Measurements from ENCODE around the gene NID1.
A peak's percentile ranks its signal among the peaks of the same experiment; 100 is the strongest.

NID1 gene

DNA sequence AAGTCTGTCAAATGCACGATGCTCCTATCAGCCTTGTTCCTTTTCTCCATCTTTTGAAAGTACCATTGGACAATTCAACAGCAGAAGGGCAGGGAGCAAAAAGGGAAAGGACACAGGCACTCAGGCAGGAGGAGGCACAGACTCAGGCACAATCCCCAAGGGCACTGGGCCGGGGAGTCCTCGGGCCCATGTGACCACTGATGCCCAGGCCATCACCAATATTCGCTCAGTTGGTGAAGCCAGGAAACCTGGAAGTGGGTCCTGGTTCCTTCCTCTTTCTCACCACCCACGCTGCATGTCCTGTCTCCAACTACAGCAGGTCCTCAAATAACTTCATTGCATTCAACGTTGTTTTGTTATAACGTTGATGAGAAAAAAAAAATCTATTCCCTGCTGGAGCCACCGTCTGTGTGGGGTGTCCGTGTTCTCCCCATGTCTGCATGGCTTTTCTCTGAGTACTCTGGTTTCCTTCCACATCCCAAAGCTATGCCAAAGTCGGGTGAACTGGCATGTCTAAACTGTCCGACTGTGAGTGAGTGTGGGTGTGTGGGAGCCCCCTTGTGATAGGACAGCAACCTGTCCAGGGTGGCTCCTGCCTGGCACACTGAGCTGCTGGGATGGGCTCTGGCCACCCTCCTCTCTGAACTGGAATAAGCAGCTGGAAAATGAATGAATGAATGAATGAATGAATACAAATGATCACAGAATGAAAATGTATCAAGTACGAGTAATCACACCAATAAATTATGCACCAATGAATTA is 12.5 kb downstream of the NID1 start:
- peak in 2 of 3 donors; percentile 31 to 34 for DNase-seq
- Histone ChIP-seq H3K27ac (ENCODE audit: insufficient read depth in 1 of 2, low read depth in 1 of 2, low read length in 2 of 2, poor library complexity in 1 of 2, severe bottlenecking in 2 of 2) (no peak overlapping the region), H3K4me3 (ENCODE audit: control insufficient read depth in 1 of 7, extremely low read depth in 1 of 7, insufficient read depth in 4 of 7, low read depth in 2 of 7, low read length in 6 of 7) (no peak overlapping the region), H3K4me1 (ENCODE audit: control extremely low read depth in 1 of 4, control insufficient read depth in 4 of 4, insufficient read depth in 4 of 4, low read length in 3 of 4) (peaks cover 0 to 9% (median 6%) of the 10 kb centered on the region in 4 experiments), H3K36me3 (ENCODE audit: control insufficient read depth in 4 of 4, insufficient read depth in 4 of 4, low read length in 3 of 4) (no peaks in the 10 kb centered on the region), H3K9me3 (ENCODE audit: control extremely low read depth in 1 of 5, control insufficient read depth in 4 of 5, insufficient read depth in 2 of 5, low read depth in 1 of 5, low read length in 4 of 5) (no peaks in the 10 kb centered on the region), H3K27me3 (replicated peaks in 2 of 5; ENCODE audit: control insufficient read depth in 4 of 5, insufficient read depth in 5 of 5, low read length in 4 of 5) (no peaks in the 10 kb centered on the region)
- ChIA-PET POLR2A (no interaction called here), CTCF (no interaction called here)
- WGBS (ENCODE audit: insufficient coverage) = 50% methylated on average over 2 of the region's 12 CpGs

DNA sequence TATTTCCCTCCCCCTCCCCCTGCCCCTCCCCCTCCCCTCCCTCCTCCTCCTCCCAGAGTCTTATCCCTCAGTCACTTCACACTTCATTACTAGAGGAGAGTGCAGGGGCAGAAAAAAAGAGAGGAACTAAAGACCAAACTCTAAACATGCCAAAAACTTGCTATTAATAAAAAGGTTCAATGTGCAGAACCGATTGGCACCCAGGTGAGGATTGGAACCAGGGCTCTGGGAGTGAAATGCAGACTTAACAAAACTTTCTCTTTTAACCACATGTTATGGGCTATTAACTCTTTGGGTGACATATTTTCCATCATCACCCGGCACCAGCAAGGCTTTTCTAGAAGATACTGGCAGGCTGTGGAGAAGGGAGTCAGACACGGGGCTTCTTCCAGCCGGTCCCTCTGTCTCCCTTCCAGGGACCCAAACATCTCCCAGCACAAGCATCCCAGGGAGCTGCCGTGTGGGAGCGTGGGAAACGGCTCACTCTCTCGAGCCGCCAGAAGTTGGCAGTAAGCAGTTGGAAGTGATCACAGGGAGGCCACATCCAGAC is 13.6 kb downstream of the NID1 start:
- DNase-seq = no peak
- no peak overlapping the region for H3K4me3 ChIP-seq (ENCODE audit: control insufficient read depth in 1 of 7, extremely low read depth in 1 of 7, insufficient read depth in 4 of 7, low read depth in 2 of 7, low read length in 6 of 7)
- H3K4me1 ChIP-seq (ENCODE audit: control extremely low read depth in 1 of 4, control insufficient read depth in 4 of 4, insufficient read depth in 4 of 4, low read length in 3 of 4) = peaks cover 0 to 9% (median 6%) of the 10 kb centered on the region in 4 experiments
- no peaks in the 10 kb centered on the region for H3K9me3 ChIP-seq (ENCODE audit: control extremely low read depth in 1 of 5, control insufficient read depth in 4 of 5, insufficient read depth in 2 of 5, low read depth in 1 of 5, low read length in 4 of 5)
- H3K36me3 ChIP-seq (ENCODE audit: control insufficient read depth in 4 of 4, insufficient read depth in 4 of 4, low read length in 3 of 4) = no peaks in the 10 kb centered on the region
- no peaks in the 10 kb centered on the region for H3K27me3 ChIP-seq (replicated peaks in 2 of 5; ENCODE audit: control insufficient read depth in 4 of 5, insufficient read depth in 5 of 5, low read length in 4 of 5)
- WGBS (ENCODE audit: insufficient coverage) = 93% methylated on average over 6 of the region's 9 CpGs
- CTCF ChIA-PET = no interaction called here
- POLR2A ChIA-PET = no interaction called here
- no peak overlapping the region for H3K27ac ChIP-seq (ENCODE audit: insufficient read depth in 1 of 2, low read depth in 1 of 2, low read length in 2 of 2, poor library complexity in 1 of 2, severe bottlenecking in 2 of 2)

DNA sequence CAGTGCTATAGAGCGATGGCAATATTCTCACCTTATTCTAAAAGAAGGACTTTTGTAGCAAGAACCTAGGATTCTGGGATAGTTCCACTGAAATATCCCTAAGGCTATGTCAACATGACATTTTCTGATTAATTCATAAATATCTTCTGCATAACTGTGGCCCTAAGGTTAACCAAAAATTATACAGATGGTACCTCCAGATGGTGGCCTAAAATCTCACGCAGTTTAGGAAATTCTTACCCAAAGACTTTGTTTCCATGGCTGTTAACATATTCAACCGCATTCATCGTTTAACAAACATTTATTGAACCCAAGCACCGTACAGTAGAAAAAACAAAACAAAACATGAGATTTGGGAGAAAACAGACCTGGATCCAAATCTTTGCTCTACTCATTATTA is 19.1 kb downstream of the NID1 start:
- Histone ChIP-seq H3K9me3 (ENCODE audit: control extremely low read depth in 1 of 5, control insufficient read depth in 4 of 5, insufficient read depth in 2 of 5, low read depth in 1 of 5, low read length in 4 of 5) (peaks cover 0 to 9% (median 0%) of the 10 kb centered on the region in 5 experiments), H3K27ac (ENCODE audit: insufficient read depth in 1 of 2, low read depth in 1 of 2, low read length in 2 of 2, poor library complexity in 1 of 2, severe bottlenecking in 2 of 2) (no peak overlapping the region), H3K27me3 (replicated peaks in 2 of 5; ENCODE audit: control insufficient read depth in 4 of 5, insufficient read depth in 5 of 5, low read length in 4 of 5) (no peaks in the 10 kb centered on the region), H3K36me3 (ENCODE audit: control insufficient read depth in 4 of 4, insufficient read depth in 4 of 4, low read length in 3 of 4) (no peaks in the 10 kb centered on the region), H3K4me1 (ENCODE audit: control extremely low read depth in 1 of 4, control insufficient read depth in 4 of 4, insufficient read depth in 4 of 4, low read length in 3 of 4) (no peaks in the 10 kb centered on the region), H3K4me3 (ENCODE audit: control insufficient read depth in 1 of 7, extremely low read depth in 1 of 7, insufficient read depth in 4 of 7, low read depth in 2 of 7, low read length in 6 of 7) (no peak overlapping the region)
- POLR2A ChIA-PET = no interaction called here
- no peak for DNase-seq
- CTCF ChIA-PET = no interaction called here
- 100% methylated on average over 4 of the region's 5 CpGs for WGBS (ENCODE audit: insufficient coverage)

DNA sequence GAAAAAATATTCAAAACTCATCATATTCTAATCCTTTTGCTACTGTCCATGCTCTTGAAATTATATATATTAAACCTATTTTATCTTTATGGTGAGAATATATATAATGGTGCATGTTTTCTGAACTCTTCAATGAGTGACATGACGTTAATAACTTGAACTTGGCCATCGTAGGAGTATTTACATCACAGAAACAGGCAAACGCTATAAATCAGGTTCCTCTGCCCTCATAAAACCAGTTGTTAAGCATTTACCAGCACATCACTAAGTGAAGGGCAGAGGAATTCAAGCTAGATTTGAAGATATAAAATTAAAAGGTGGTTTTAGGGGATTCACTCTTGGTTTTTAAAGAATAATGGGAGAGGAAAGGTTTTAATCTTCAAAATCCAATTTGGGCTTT is 20.5 kb downstream of the NID1 start:
- POLR2A ChIA-PET = no interaction called here
- CTCF ChIA-PET = no interaction called here
- no peak overlapping the region for H3K27ac ChIP-seq (ENCODE audit: insufficient read depth in 1 of 2, low read depth in 1 of 2, low read length in 2 of 2, poor library complexity in 1 of 2, severe bottlenecking in 2 of 2)
- H3K36me3 ChIP-seq (ENCODE audit: control insufficient read depth in 4 of 4, insufficient read depth in 4 of 4, low read length in 3 of 4) = no peaks in the 10 kb centered on the region
- peaks cover 0 to 9% (median 0%) of the 10 kb centered on the region in 5 experiments for H3K9me3 ChIP-seq (ENCODE audit: control extremely low read depth in 1 of 5, control insufficient read depth in 4 of 5, insufficient read depth in 2 of 5, low read depth in 1 of 5, low read length in 4 of 5)
- DNase-seq = no peak
- H3K4me1 ChIP-seq (ENCODE audit: control extremely low read depth in 1 of 4, control insufficient read depth in 4 of 4, insufficient read depth in 4 of 4, low read length in 3 of 4) = no peaks in the 10 kb centered on the region
- no peaks in the 10 kb centered on the region for H3K27me3 ChIP-seq (replicated peaks in 2 of 5; ENCODE audit: control insufficient read depth in 4 of 5, insufficient read depth in 5 of 5, low read length in 4 of 5)
- WGBS (ENCODE audit: insufficient coverage) = no CpG with 5 or more reads among the region's 3 CpGs
- no peak overlapping the region for H3K4me3 ChIP-seq (ENCODE audit: control insufficient read depth in 1 of 7, extremely low read depth in 1 of 7, insufficient read depth in 4 of 7, low read depth in 2 of 7, low read length in 6 of 7)

DNA sequence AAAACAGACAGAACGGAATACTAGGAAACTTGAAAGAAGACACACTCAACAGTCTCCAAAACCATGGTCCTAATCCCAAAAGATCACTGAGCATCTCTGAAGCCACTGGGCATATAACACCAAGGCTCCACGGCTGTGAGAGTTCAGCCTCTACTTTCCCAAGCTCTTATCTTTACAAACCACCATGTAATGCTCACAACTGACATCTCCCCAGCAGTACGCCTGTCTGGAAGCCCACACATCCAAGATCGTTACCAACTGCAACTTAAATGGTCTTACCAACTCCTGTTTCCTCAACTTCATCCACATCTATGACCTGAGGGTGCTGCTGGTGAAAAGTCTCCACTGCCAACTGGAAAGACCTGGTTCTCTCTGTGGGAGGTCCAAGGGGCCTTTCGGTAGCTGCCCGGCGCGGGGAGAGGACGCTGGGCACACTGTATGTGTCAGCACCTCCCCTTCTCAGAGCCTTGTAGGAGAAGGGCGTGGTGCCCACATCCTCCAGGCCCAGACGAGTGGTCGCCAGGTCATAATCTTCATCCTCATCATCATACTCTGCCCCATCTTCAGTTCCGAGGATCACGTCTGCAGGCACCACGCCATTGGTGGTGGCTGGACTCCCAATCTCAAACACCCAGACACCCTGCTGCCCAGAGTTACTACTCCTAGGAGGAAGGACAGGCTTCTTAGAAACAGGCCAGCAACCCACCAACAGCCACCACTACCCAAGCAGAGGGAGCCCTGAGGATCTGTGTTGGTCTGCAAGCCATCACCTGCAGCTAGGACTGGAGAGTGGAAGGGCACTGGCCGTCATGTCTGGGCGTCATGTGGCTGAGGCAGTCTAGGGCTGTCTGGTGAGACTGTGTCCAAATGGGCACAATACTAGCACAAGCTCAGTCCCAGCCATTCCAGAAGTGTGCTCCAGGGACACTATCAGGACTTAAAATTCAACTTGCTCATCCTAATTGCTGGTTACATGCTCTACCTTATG is 23.0 kb downstream of the NID1 start:
- peak in 1 of 3 donors; percentile 10 for DNase-seq
- ChIA-PET CTCF (interaction anchor here (0.6 kb wide), 1 partner anchor 32 kb away, joined by 3 read pairs; no protein-coding TSS in a partner anchor), POLR2A (no interaction called here)
- Histone ChIP-seq H3K27ac (ENCODE audit: insufficient read depth in 1 of 2, low read depth in 1 of 2, low read length in 2 of 2, poor library complexity in 1 of 2, severe bottlenecking in 2 of 2) (no peak overlapping the region), H3K9me3 (ENCODE audit: control extremely low read depth in 1 of 5, control insufficient read depth in 4 of 5, insufficient read depth in 2 of 5, low read depth in 1 of 5, low read length in 4 of 5) (peaks cover 0 to 9% (median 0%) of the 10 kb centered on the region in 5 experiments), H3K4me1 (ENCODE audit: control extremely low read depth in 1 of 4, control insufficient read depth in 4 of 4, insufficient read depth in 4 of 4, low read length in 3 of 4) (no peaks in the 10 kb centered on the region), H3K27me3 (replicated peaks in 2 of 5; ENCODE audit: control insufficient read depth in 4 of 5, insufficient read depth in 5 of 5, low read length in 4 of 5) (no peaks in the 10 kb centered on the region), H3K36me3 (ENCODE audit: control insufficient read depth in 4 of 4, insufficient read depth in 4 of 4, low read length in 3 of 4) (no peaks in the 10 kb centered on the region), H3K4me3 (ENCODE audit: control insufficient read depth in 1 of 7, extremely low read depth in 1 of 7, insufficient read depth in 4 of 7, low read depth in 2 of 7, low read length in 6 of 7) (no peak overlapping the region)
- WGBS (ENCODE audit: insufficient coverage) = 93% methylated on average over 17 of the region's 17 CpGs

DNA sequence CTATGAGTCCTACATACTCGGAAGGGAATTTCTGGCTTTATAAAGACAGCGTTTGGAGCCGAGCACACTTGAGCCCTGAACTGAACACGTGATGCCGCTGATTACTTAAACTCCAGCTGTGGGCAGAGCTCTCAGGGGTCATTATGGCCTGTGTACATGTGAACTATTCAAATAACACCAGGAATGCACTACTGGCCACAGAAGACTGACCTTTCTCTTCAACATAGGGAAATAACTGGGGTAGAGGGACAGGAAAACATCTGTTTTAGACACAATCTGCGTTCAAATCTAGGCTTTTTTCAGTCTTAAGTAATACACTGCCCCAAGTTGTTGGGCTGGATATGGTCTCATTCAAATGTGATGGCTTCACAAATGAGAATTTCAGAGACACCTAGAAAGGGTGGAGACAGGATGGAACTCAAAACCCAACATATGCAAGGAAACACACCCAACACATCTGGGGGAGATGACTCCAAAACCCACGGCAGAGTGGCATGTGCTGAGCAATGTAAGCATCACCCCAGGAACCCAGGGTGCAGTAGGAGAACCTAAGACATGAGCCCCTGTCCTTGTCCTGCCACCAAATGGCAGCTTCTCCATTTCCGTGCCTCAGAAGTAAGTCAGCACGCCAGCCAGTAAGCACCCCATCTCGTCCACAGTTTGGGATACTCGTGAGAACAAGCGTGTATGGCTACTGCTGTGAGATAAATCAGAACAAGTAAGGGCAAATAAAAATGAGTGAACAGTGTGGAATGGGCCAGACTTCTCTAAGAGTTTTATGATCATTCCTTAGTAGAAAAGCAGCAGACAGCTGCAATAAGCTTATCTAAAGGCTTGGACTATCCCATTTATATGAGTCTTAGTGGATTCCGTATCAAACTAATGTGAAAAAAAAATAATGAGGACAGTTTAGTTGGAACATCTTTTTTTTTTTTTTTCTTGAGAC is 24.9 kb downstream of the NID1 start:
- peaks cover 0 to 9% (median 0%) of the 10 kb centered on the region in 5 experiments for H3K9me3 ChIP-seq (ENCODE audit: control extremely low read depth in 1 of 5, control insufficient read depth in 4 of 5, insufficient read depth in 2 of 5, low read depth in 1 of 5, low read length in 4 of 5)
- no peak for DNase-seq
- no peak overlapping the region for H3K27ac ChIP-seq (ENCODE audit: insufficient read depth in 1 of 2, low read depth in 1 of 2, low read length in 2 of 2, poor library complexity in 1 of 2, severe bottlenecking in 2 of 2)
- CTCF ChIA-PET = no interaction called here
- H3K27me3 ChIP-seq (replicated peaks in 2 of 5; ENCODE audit: control insufficient read depth in 4 of 5, insufficient read depth in 5 of 5, low read length in 4 of 5) = no peaks in the 10 kb centered on the region
- H3K4me3 ChIP-seq (ENCODE audit: control insufficient read depth in 1 of 7, extremely low read depth in 1 of 7, insufficient read depth in 4 of 7, low read depth in 2 of 7, low read length in 6 of 7) = no peak overlapping the region
- WGBS (ENCODE audit: insufficient coverage) = 93% methylated on average over 11 of the region's 13 CpGs
- no peaks in the 10 kb centered on the region for H3K36me3 ChIP-seq (ENCODE audit: control insufficient read depth in 4 of 4, insufficient read depth in 4 of 4, low read length in 3 of 4)
- H3K4me1 ChIP-seq (ENCODE audit: control extremely low read depth in 1 of 4, control insufficient read depth in 4 of 4, insufficient read depth in 4 of 4, low read length in 3 of 4) = no peaks in the 10 kb centered on the region
- POLR2A ChIA-PET = no interaction called here
